SK-N-SH (cell line): ENCODE measurements around the gene LMF1. TPM values are rescaled to one million over a fixed set of nuclear protein-coding genes. Genes with fewer than 3 reads are reported as not detected.

Experiments used
- CTCF ChIA-PET: fragments of 300-600, 350-600 bp; formaldehyde crosslinking; extraction: SDS; loops from one replicate; lab custom pipeline; 2021; lab: Yijun Ruan, JAX
- POLR2A ChIA-PET: fragments of 350-600 bp; sonication (Branson Sonifier 250); formaldehyde crosslinking; extraction: SDS; loops from one replicate; lab custom pipeline; 2020; ENCODE audit warnings: antibody characterized with exemption, inconsistent platforms; lab: Yijun Ruan, JAX
- DNase-seq: peaks from one replicate; pipeline ENCODE4 v3.0.0; 2012
- H2AFZ ChIP-seq: fragments of 200-600 bp; sonication (generic); 2 replicates; pipeline ENCODE4 v1.8.1; 2016; ENCODE audit warnings: antibody characterized with exemption, mild to moderate bottlenecking, low read depth
- H3F3A ChIP-seq: fragments of 200-600 bp; sonication (generic); replicated peaks from 2 replicates; pipeline ENCODE3; 2016; ENCODE audit warnings: antibody characterized with exemption, mild to moderate bottlenecking; ENCODE audit not compliant: insufficient read depth
- H3K27ac ChIP-seq, 2 experiments: fragments of 200-500 bp in 1 of 2; fragments of 200-600 bp in 1 of 2; sonication (Bioruptor generic) in 1 of 2; sonication (generic), shearing (Covaris generic) in 1 of 2; 2 replicates each; pipeline versions ENCODE4 v1.5.1 to v1.6.1; 2014 to 2016; ENCODE audit warnings: low read depth in 2 of 2, inconsistent platforms in 1 of 2, low read length in 1 of 2, mild to moderate bottlenecking in 1 of 2, mixed read lengths in 1 of 2
- H3K27me3 ChIP-seq: fragments of 200-600 bp; sonication (generic), shearing (Covaris generic); 2 replicates; pipeline ENCODE4 v1.6.1; 2016; ENCODE audit warnings: mixed run types; ENCODE audit not compliant: insufficient read depth
- H3K36me3 ChIP-seq, 2 experiments: fragments of 200-500 bp in 1 of 2; fragments of 200-600 bp in 1 of 2; sonication (Bioruptor generic) in 1 of 2; sonication (generic) in 1 of 2; replicated peaks in 1 of 2; 2 replicates each; pipeline versions ENCODE3 to v1.5.1; 2014 to 2016; ENCODE audit warnings: low read length in 1 of 2, mild to moderate bottlenecking in 1 of 2; ENCODE audit not compliant: insufficient read depth in 2 of 2, control insufficient read depth in 1 of 2
- H3K4me1 ChIP-seq, 2 experiments: fragments of 200-500 bp in 1 of 2; fragments of 200-600 bp in 1 of 2; sonication (Bioruptor generic) in 1 of 2; sonication (generic), shearing (Covaris generic) in 1 of 2; 2 replicates each; pipeline versions ENCODE4 v1.5.1 to v1.6.1; 2014 to 2016; ENCODE audit warnings: low read depth in 1 of 2, low read length in 1 of 2, mixed run types in 1 of 2; ENCODE audit not compliant: insufficient read depth in 2 of 2, control insufficient read depth in 1 of 2
- H3K4me2 ChIP-seq: fragments of 200-600 bp; sonication (generic), shearing (Covaris generic); 2 replicates; pipeline ENCODE4 v1.6.1; 2017; ENCODE audit warnings: mixed run types
- H3K4me3 ChIP-seq, 2 experiments: fragments of 200-500 bp in 1 of 2; fragments of 200-600 bp in 1 of 2; sonication (Bioruptor generic) in 1 of 2; sonication (generic), shearing (Covaris generic) in 1 of 2; 2 replicates each; pipeline versions ENCODE4 v1.5.1 to v1.8.1; 2014 to 2016; ENCODE audit warnings: low read depth in 2 of 2, inconsistent platforms in 1 of 2, low read length in 1 of 2, mild to moderate bottlenecking in 1 of 2, mixed read lengths in 1 of 2, moderate library complexity in 1 of 2
- H3K79me2 ChIP-seq: fragments of 200-600 bp; sonication (generic); 2 replicates; pipeline ENCODE4 v1.8.1; 2017; ENCODE audit warnings: mild to moderate bottlenecking; ENCODE audit not compliant: insufficient read depth
- H3K9ac ChIP-seq: fragments of 200-600 bp; sonication (generic); 2 replicates; pipeline ENCODE4 v1.6.1; 2017; ENCODE audit warnings: mixed run types
- H3K9me2 ChIP-seq: fragments of 200-600 bp; sonication (generic); 2 replicates; pipeline ENCODE4 v1.6.1; 2017; ENCODE audit warnings: mixed run types
- H3K9me3 ChIP-seq: fragments of 200-600 bp; sonication (generic); 2 replicates; pipeline ENCODE4 v1.6.1; 2017; ENCODE audit warnings: mixed run types, mild to moderate bottlenecking, moderate library complexity
- H4K20me1 ChIP-seq: fragments of 200-600 bp; sonication (generic); 2 replicates; pipeline ENCODE4 v1.6.1; 2017; ENCODE audit warnings: mild to moderate bottlenecking, mixed run types; ENCODE audit not compliant: insufficient read depth
- ELF1 ChIP-seq: IDR thresholded peaks from 2 replicates; pipeline ENCODE4 v1.4.0; 2012
- FOSL2 ChIP-seq: IDR thresholded peaks from 2 replicates; pipeline ENCODE4 v1.4.0; 2012; ENCODE audit warnings: low read depth, mild to moderate bottlenecking, moderate library complexity, borderline replicate concordance
- FOXM1 ChIP-seq: IDR thresholded peaks from 2 replicates; pipeline ENCODE4 v1.4.0; 2012; ENCODE audit warnings: low read depth, mild to moderate bottlenecking
- GABPA ChIP-seq: IDR thresholded peaks from 2 replicates; pipeline ENCODE4 v1.4.0; 2012; ENCODE audit warnings: low read depth, mild to moderate bottlenecking
- JUND ChIP-seq: IDR thresholded peaks from 2 replicates; pipeline ENCODE4 v1.4.0; 2012
- MEF2A ChIP-seq: IDR thresholded peaks from 2 replicates; pipeline ENCODE4 v1.4.0; 2012; ENCODE audit warnings: low read depth, borderline replicate concordance
- MXI1 ChIP-seq: IDR thresholded peaks from 2 replicates; pipeline ENCODE4 v1.6.1; 2012; ENCODE audit warnings: mild to moderate bottlenecking, low read depth, low read length, improper control_type of control experiment
- NRF1 ChIP-seq: IDR thresholded peaks from 2 replicates; pipeline ENCODE4 v1.6.1; 2012; ENCODE audit warnings: low read depth, mild to moderate bottlenecking, low read length
- RXRA ChIP-seq: IDR thresholded peaks from 2 replicates; pipeline ENCODE4 v1.4.0; 2012; ENCODE audit warnings: low read depth, mild to moderate bottlenecking, borderline replicate concordance
- TAF1 ChIP-seq: IDR thresholded peaks from 2 replicates; pipeline ENCODE4 v1.6.1; 2012; ENCODE audit warnings: low read depth, mild to moderate bottlenecking, low read length, moderate library complexity, borderline replicate concordance
- WGBS: methylation state at CpG from one replicate; pipeline ENCODE4 v1.1.6; 2017; ENCODE audit warnings: low lambda C conversion rate; 5-methylcytosine and 5-hydroxymethylcytosine counted together
- polyA plus RNA-seq, 3 experiments: library from polyadenylated mRNA; depleted of rRNA; stranded (reverse); fragments of >200 nt; gene quantifications; 2 replicates each; pipeline ENCODE4 v1.2.3, GENCODE V29; 2012
- TF ChIP-seq, protein P1 (sequence below): fragments of 150-350 bp; IDR thresholded peaks from 2 replicates; pipeline ENCODE4 v1.6.1; 2016; ENCODE audit warnings: mild to moderate bottlenecking, low read depth, low read length
- TF ChIP-seq, protein P2 (sequence below): IDR thresholded peaks from 2 replicates; pipeline ENCODE4 v1.4.0; 2012; ENCODE audit warnings: low read depth
- TF ChIP-seq, protein P3 (sequence below): IDR thresholded peaks from 2 replicates; pipeline ENCODE4 v1.6.1; 2012; ENCODE audit warnings: mild to moderate bottlenecking, low read depth, low read length, moderate library complexity
- TF ChIP-seq, protein P4 (sequence below): fragments of 150-350 bp; IDR thresholded peaks from 2 replicates; pipeline ENCODE4 v1.6.1; 2017; ENCODE audit warnings: antibody characterized with exemption, low read length, low read depth, borderline replicate concordance
- TF ChIP-seq, protein P5 (sequence below): IDR thresholded peaks from 2 replicates; pipeline ENCODE4 v1.4.0; 2012; ENCODE audit warnings: low read depth, borderline replicate concordance
- TF ChIP-seq, protein P6 (sequence below): fragments of 200-600 bp; sonication (generic); IDR thresholded peaks from 2 replicates; pipeline ENCODE4 v1.6.1; 2017; ENCODE audit warnings: antibody characterized with exemption, mild to moderate bottlenecking, moderate library complexity

LMF1 gene
- polyA plus RNA-seq, 1 of the 3 experiments (the other 2 are of a cell fraction) = 5.7 TPM

DNA sequence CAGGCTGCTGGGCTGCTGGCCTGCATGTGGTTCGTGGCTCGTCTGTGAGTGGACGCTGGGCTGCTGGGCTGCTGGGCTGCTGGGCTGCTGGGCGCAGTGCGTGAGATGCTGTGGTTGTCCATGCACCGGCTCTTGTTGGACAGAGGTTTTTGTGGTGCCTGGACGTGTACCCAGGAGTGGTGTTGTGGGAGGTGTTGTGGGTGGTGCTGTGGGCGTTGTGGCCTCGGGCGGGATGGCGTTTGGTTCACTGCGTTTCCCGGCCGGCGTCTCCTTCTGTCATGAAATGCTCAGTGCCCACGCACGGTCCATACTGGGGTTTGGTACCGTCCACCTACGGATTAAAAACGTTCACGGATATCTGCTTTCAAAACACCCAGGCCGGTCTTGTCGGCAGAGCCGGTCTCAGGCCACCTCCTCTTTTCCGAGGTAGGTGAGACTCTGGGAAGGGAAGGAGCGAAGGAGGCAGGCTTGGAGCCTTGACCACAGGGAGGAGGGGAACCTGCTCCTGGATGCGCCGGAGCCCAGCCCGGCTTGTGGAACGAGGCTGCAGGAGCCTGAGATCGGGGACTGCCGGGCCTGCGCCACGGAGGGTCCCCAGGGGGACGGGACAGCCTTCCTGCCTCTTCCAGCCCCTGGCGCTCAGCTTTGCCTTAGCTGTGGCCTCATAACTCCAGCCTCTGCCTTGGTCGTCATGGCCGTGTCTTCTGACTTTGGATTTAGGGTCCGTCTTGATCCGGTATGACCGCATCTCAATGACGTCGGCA lies 140.5 kb downstream of the LMF1 start:
- H3K9me3 ChIP-seq = no peaks in the 10 kb centered on the region
- no peak overlapping the region for H2AFZ ChIP-seq
- no peak for DNase-seq
- H3K27ac ChIP-seq = no peak overlapping the region
- CTCF ChIA-PET = no interaction called here
- no peaks in the 10 kb centered on the region for H3K9me2 ChIP-seq
- no peaks in the 10 kb centered on the region for H3F3A ChIP-seq
- 59% methylated on average over 33 of the region's 43 CpGs for WGBS
- no peak overlapping the region for H3K9ac ChIP-seq
- H3K79me2 ChIP-seq = no peaks in the 10 kb centered on the region
- no peaks in the 10 kb centered on the region for H3K36me3 ChIP-seq
- TF ChIP-seq, protein P1, sequence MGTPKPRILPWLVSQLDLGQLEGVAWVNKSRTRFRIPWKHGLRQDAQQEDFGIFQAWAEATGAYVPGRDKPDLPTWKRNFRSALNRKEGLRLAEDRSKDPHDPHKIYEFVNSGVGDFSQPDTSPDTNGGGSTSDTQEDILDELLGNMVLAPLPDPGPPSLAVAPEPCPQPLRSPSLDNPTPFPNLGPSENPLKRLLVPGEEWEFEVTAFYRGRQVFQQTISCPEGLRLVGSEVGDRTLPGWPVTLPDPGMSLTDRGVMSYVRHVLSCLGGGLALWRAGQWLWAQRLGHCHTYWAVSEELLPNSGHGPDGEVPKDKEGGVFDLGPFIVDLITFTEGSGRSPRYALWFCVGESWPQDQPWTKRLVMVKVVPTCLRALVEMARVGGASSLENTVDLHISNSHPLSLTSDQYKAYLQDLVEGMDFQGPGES = no peak
- TF ChIP-seq, protein P2, sequence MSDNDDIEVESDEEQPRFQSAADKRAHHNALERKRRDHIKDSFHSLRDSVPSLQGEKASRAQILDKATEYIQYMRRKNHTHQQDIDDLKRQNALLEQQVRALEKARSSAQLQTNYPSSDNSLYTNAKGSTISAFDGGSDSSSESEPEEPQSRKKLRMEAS = no peak
- TF ChIP-seq MXI1 (no peak), NRF1 (no peak), MEF2A (no peak), FOSL2 (no peak), FOXM1 (no peak), GABPA (no peak), ELF1 (no peak), TAF1 (no peak), JUND (no peak), RXRA (no peak)
- TF ChIP-seq, protein P3, sequence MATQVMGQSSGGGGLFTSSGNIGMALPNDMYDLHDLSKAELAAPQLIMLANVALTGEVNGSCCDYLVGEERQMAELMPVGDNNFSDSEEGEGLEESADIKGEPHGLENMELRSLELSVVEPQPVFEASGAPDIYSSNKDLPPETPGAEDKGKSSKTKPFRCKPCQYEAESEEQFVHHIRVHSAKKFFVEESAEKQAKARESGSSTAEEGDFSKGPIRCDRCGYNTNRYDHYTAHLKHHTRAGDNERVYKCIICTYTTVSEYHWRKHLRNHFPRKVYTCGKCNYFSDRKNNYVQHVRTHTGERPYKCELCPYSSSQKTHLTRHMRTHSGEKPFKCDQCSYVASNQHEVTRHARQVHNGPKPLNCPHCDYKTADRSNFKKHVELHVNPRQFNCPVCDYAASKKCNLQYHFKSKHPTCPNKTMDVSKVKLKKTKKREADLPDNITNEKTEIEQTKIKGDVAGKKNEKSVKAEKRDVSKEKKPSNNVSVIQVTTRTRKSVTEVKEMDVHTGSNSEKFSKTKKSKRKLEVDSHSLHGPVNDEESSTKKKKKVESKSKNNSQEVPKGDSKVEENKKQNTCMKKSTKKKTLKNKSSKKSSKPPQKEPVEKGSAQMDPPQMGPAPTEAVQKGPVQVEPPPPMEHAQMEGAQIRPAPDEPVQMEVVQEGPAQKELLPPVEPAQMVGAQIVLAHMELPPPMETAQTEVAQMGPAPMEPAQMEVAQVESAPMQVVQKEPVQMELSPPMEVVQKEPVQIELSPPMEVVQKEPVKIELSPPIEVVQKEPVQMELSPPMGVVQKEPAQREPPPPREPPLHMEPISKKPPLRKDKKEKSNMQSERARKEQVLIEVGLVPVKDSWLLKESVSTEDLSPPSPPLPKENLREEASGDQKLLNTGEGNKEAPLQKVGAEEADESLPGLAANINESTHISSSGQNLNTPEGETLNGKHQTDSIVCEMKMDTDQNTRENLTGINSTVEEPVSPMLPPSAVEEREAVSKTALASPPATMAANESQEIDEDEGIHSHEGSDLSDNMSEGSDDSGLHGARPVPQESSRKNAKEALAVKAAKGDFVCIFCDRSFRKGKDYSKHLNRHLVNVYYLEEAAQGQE = no peak
- TF ChIP-seq, protein P4, sequence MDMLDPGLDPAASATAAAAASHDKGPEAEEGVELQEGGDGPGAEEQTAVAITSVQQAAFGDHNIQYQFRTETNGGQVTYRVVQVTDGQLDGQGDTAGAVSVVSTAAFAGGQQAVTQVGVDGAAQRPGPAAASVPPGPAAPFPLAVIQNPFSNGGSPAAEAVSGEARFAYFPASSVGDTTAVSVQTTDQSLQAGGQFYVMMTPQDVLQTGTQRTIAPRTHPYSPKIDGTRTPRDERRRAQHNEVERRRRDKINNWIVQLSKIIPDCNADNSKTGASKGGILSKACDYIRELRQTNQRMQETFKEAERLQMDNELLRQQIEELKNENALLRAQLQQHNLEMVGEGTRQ = no peak
- TF ChIP-seq, protein P5, sequence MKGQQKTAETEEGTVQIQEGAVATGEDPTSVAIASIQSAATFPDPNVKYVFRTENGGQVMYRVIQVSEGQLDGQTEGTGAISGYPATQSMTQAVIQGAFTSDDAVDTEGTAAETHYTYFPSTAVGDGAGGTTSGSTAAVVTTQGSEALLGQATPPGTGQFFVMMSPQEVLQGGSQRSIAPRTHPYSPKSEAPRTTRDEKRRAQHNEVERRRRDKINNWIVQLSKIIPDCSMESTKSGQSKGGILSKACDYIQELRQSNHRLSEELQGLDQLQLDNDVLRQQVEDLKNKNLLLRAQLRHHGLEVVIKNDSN = no peak
- TF ChIP-seq, protein P6, sequence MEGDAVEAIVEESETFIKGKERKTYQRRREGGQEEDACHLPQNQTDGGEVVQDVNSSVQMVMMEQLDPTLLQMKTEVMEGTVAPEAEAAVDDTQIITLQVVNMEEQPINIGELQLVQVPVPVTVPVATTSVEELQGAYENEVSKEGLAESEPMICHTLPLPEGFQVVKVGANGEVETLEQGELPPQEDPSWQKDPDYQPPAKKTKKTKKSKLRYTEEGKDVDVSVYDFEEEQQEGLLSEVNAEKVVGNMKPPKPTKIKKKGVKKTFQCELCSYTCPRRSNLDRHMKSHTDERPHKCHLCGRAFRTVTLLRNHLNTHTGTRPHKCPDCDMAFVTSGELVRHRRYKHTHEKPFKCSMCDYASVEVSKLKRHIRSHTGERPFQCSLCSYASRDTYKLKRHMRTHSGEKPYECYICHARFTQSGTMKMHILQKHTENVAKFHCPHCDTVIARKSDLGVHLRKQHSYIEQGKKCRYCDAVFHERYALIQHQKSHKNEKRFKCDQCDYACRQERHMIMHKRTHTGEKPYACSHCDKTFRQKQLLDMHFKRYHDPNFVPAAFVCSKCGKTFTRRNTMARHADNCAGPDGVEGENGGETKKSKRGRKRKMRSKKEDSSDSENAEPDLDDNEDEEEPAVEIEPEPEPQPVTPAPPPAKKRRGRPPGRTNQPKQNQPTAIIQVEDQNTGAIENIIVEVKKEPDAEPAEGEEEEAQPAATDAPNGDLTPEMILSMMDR = no peak
- TF ChIP-seq, all 33 proteins: peak for 0
- no peak overlapping the region for H3K4me3 ChIP-seq
- POLR2A ChIA-PET = no interaction called here
- peaks cover 0 to 2% of the 10 kb centered on the region in 2 experiments; a peak in 2 of 4 replicates for H3K4me1 ChIP-seq
- H4K20me1 ChIP-seq = no peaks in the 10 kb centered on the region
- no peak overlapping the region for H3K4me2 ChIP-seq
- peaks cover 46% of the 10 kb centered on the region for H3K27me3 ChIP-seq
